RWPE2 (cell line): ENCODE results near the gene MYO5A.

ENCODE experiments used
- ATAC-seq: fragments of 200-7000 bp; cut with Tn5 transposase; 3 replicates; pipeline ENCODE4 v1.9.1; 2021; ENCODE audit warnings: low read depth
- DNase-seq: peaks from one replicate; pipeline ENCODE4 v3.0.0-alpha.2; 2020; ENCODE audit warnings: low spot score
- H3K27ac ChIP-seq: fragments of 450-650 bp; 2 replicates; pipeline ENCODE4 v1.5.1; 2017; ENCODE audit warnings: mild to moderate bottlenecking; ENCODE audit not compliant: poor library complexity, severe bottlenecking
- H3K27me3 ChIP-seq: fragments of 250-450 bp; sonication (Bioruptor Pico); 2 replicates; pipeline ENCODE4 v1.5.1; 2021; ENCODE audit warnings: mild to moderate bottlenecking, moderate library complexity; ENCODE audit not compliant: insufficient read depth, poor library complexity, severe bottlenecking
- H3K36me3 ChIP-seq: fragments of 250-450 bp; sonication (Bioruptor Pico); 2 replicates; pipeline ENCODE4 v1.5.1; 2020; ENCODE audit warnings: low read depth, mild to moderate bottlenecking, moderate library complexity
- H3K4me1 ChIP-seq: fragments of 250-450 bp; sonication (Bioruptor Pico); 2 replicates; pipeline ENCODE4 v1.5.1; 2021; ENCODE audit warnings: mild to moderate bottlenecking, moderate library complexity; ENCODE audit not compliant: insufficient read depth, poor library complexity, severe bottlenecking
- H3K4me3 ChIP-seq: fragments of 250-450 bp; sonication (Bioruptor Pico); 2 replicates; pipeline ENCODE4 v1.5.1; 2021; ENCODE audit warnings: mild to moderate bottlenecking, moderate library complexity; ENCODE audit not compliant: severe bottlenecking
- H3K9me3 ChIP-seq: fragments of 250-450 bp; sonication (Bioruptor Pico); 2 replicates; pipeline ENCODE4 v1.5.1; 2021; ENCODE audit warnings: mild to moderate bottlenecking, moderate library complexity; ENCODE audit not compliant: severe bottlenecking
- CTCF ChIP-seq: fragments of 450-650 bp; IDR thresholded peaks from one replicate; pipeline ENCODE4 v1.5.1; 2017; ENCODE audit warnings: mild to moderate bottlenecking, moderate library complexity; ENCODE audit not compliant: poor library complexity, severe bottlenecking

MYO5A gene

GRCh38 chr15:52423852-52424251, 104.8 kb downstream of the MYO5A start:
- Histone ChIP-seq H3K27me3 (no peaks in the 10 kb centered on the region), H3K9me3 (no peaks in the 10 kb centered on the region), H3K4me3 (no peak overlapping the region), H3K36me3 (peaks cover 20% of the 10 kb centered on the region), H3K4me1 (peaks cover 6% of the 10 kb centered on the region), H3K27ac (no peak overlapping the region)
- DNase-seq = no peak
- TF ChIP-seq CTCF = no peak
- ATAC-seq = no peak

GRCh38 chr15:52422001-52422400, 106.7 kb downstream of the MYO5A start:
- ATAC-seq (no peak), DNase-seq (no peak)
- TF ChIP-seq CTCF = no peak
- H3K4me3 ChIP-seq = no peak overlapping the region
- peaks cover 17% of the 10 kb centered on the region for H3K36me3 ChIP-seq
- no peaks in the 10 kb centered on the region for H3K9me3 ChIP-seq
- no peak overlapping the region for H3K27ac ChIP-seq
- no peaks in the 10 kb centered on the region for H3K27me3 ChIP-seq
- peaks cover under 1% of the 10 kb centered on the region for H3K4me1 ChIP-seq

- no peak overlapping the region for H3K4me3 ChIP-seq
- ATAC-seq (no peak), DNase-seq (no peak)
- H3K27ac ChIP-seq = no peak overlapping the region
- no peaks in the 10 kb centered on the region for H3K27me3 ChIP-seq
- H3K36me3 ChIP-seq = peaks cover 14% of the 10 kb centered on the region; the same call in 1 of the 2 replicates
- no peaks in the 10 kb centered on the region for H3K9me3 ChIP-seq
- no peak for TF ChIP-seq CTCF
- peaks cover 5% of the 10 kb centered on the region for H3K4me1 ChIP-seq
These were observed 107.7 kb downstream of the MYO5A start for GRCh38 chr15:52421029-52421428.

- peaks cover 5% of the 10 kb centered on the region for H3K4me1 ChIP-seq
- H3K27me3 ChIP-seq = no peaks in the 10 kb centered on the region
- no peaks in the 10 kb centered on the region for H3K9me3 ChIP-seq
- DNase-seq (no peak), ATAC-seq (no peak)
- no peak for TF ChIP-seq CTCF
- no peak overlapping the region for H3K27ac ChIP-seq
- no peak overlapping the region for H3K4me3 ChIP-seq
- H3K36me3 ChIP-seq = peaks cover 16% of the 10 kb centered on the region
These were observed 109.2 kb downstream of the MYO5A start for GRCh38 chr15:52419494-52419893.

GRCh38 chr15:52417957-52418356, 110.7 kb downstream of the MYO5A start:
- Histone ChIP-seq H3K4me1 (peaks cover 5% of the 10 kb centered on the region), H3K4me3 (no peak overlapping the region), H3K36me3 (peaks cover 12% of the 10 kb centered on the region), H3K27me3 (no peaks in the 10 kb centered on the region), H3K9me3 (no peaks in the 10 kb centered on the region), H3K27ac (peak overlapping the region; percentile 29)
- DNase-seq = no peak
- no peak for ATAC-seq
- no peak for TF ChIP-seq CTCF
